PC-3 (cell line): ENCODE data around the gene DVL1. TPM values are rescaled to one million over a fixed set of nuclear protein-coding genes. Genes with fewer than 3 reads are reported as not detected.

Experiments
- ATAC-seq: fragments of 200-7000 bp; cut with Tn5 transposase; 2 replicates; pipeline ENCODE4 v1.9.1; 2020; ENCODE audit warnings: mild to moderate bottlenecking, moderate library complexity
- BruUV-seq: library from RNA; stranded (reverse); fragments of 400-500 nt; replicated peaks from 2 replicates; lab custom pipeline; 2021; lab: Mats Ljungman, UMichigan
- CTCF ChIA-PET: fragments of 300-600 bp; sonication (Branson Sonifier 250); formaldehyde crosslinking; loops from one replicate; lab custom pipeline; 2022; ENCODE audit warnings: antibody characterized with exemption; lab: Charles Lee
- POLR2A ChIA-PET: fragments of 300-600 bp; sonication (Branson Sonifier 250); formaldehyde crosslinking; loops from one replicate; lab custom pipeline; 2022; ENCODE audit warnings: antibody characterized with exemption; ENCODE audit not compliant: unreplicated experiment; lab: Charles Lee
- DNase-seq: peaks from one replicate; pipeline ENCODE4 v3.0.0-alpha.2; 2015
- H2AFZ ChIP-seq: fragments of 300-600 bp; sonication (generic); 2 replicates; pipeline ENCODE4 v1.6.0; 2016; ENCODE audit warnings: antibody characterized with exemption, low read length
- H3F3A ChIP-seq: fragments of 300-600 bp; sonication (generic); one replicate; pipeline ENCODE4 v1.6.0; 2017; ENCODE audit warnings: antibody characterized with exemption, low read length, control low read depth, mild to moderate bottlenecking; ENCODE audit not compliant: unreplicated experiment
- H3K27ac ChIP-seq: fragments of 300-600 bp; sonication (generic); 2 replicates; pipeline ENCODE4 v1.5.1; 2016; ENCODE audit warnings: mild to moderate bottlenecking, low read length
- H3K27me3 ChIP-seq: fragments of 300-600 bp; sonication (generic); 2 replicates; pipeline ENCODE4 v1.6.1; 2016; ENCODE audit warnings: low read length, mixed read lengths
- H3K36me3 ChIP-seq: fragments of 300-600 bp; sonication (generic); 2 replicates; pipeline ENCODE4 v1.6.1; 2016; ENCODE audit warnings: low read depth, mixed run types, low read length, mixed read lengths
- H3K4me1 ChIP-seq: fragments of 300-600 bp; sonication (generic); 2 replicates; pipeline ENCODE4 v1.5.1; 2016; ENCODE audit warnings: low read length; ENCODE audit not compliant: insufficient read depth
- H3K4me2 ChIP-seq: fragments of 300-600 bp; sonication (generic); 2 replicates; pipeline ENCODE4 v1.6.0; 2016; ENCODE audit warnings: low read length
- H3K4me3 ChIP-seq: fragments of 300-600 bp; sonication (generic); 2 replicates; pipeline ENCODE4 v1.5.1; 2016; ENCODE audit warnings: mild to moderate bottlenecking, low read length, mixed read lengths
- H3K79me2 ChIP-seq: fragments of 300-600 bp; sonication (generic); 2 replicates; pipeline ENCODE4 v1.6.1; 2017; ENCODE audit warnings: low read length, mixed read lengths
- H3K9ac ChIP-seq: fragments of 300-600 bp; sonication (generic); 2 replicates; pipeline ENCODE4 v1.6.0; 2016; ENCODE audit warnings: mild to moderate bottlenecking, low read length
- H3K9me2 ChIP-seq: fragments of 300-600 bp; sonication (generic); replicated peaks from 2 replicates; pipeline ENCODE4 v1.6.1; 2016; ENCODE audit warnings: mixed run types, low read length, mixed read lengths
- H3K9me3 ChIP-seq: fragments of 300-600 bp; sonication (generic); 2 replicates; pipeline ENCODE4 v1.6.1; 2016; ENCODE audit warnings: low read length, mixed read lengths
- H4K20me1 ChIP-seq: fragments of 300-600 bp; sonication (generic); 2 replicates; pipeline ENCODE4 v1.6.1; 2016; ENCODE audit warnings: low read length, mixed read lengths
- CTCF ChIP-seq: fragments of 300-600 bp; sonication (generic); conservative IDR thresholded peaks from 2 replicates; pipeline ENCODE4 v1.5.1; 2017; ENCODE audit warnings: antibody characterized with exemption, low read depth, mild to moderate bottlenecking, low read length
- EZH2 ChIP-seq: fragments of 300-600 bp; sonication (generic); IDR thresholded peaks from one replicate; pipeline ENCODE4 v1.6.1; 2017; ENCODE audit warnings: antibody characterized with exemption, mild to moderate bottlenecking, low read length; ENCODE audit not compliant: unreplicated experiment
- EZH2phosphoT487 ChIP-seq: fragments of 300-600 bp; sonication (generic); IDR thresholded peaks from 2 replicates; pipeline ENCODE4 v1.6.1; 2018; ENCODE audit warnings: mild to moderate bottlenecking, antibody characterized with exemption, low read length, borderline replicate concordance
- intact Hi-C: fragments of 100-400 bp; cut with micrococcal nuclease; formaldehyde crosslinking; loops from 2 replicates; pipeline ENCODE4 v1.9.0; 2023
- total RNA-seq: library from RNA; depleted of rRNA; stranded (reverse); fragments of >200 nt; gene quantifications from 2 replicates; pipeline ENCODE4 v1.2.3, GENCODE V29; 2014

DVL1 gene
- total RNA-seq, 1 experiment from 2014 or later, result 626 TPM

- DNase-seq (no peak), ATAC-seq (no peak)
- Histone ChIP-seq H3K4me2 (no peak overlapping the region), H2AFZ (no peak overlapping the region), H3K9me2 (no peaks in the 10 kb centered on the region), H3K79me2 (no peaks in the 10 kb centered on the region; the same call in 1 of the 2 replicates), H3F3A (no peaks in the 10 kb centered on the region), H4K20me1 (peaks cover 5% of the 10 kb centered on the region; the same call in 1 of the 2 replicates), H3K27me3 (no peaks in the 10 kb centered on the region), H3K27ac (no peak overlapping the region), H3K4me3 (no peak overlapping the region), H3K9me3 (no peaks in the 10 kb centered on the region), H3K36me3 (peaks cover 42% of the 10 kb centered on the region), H3K9ac (no peak overlapping the region), H3K4me1 (peaks cover 26% of the 10 kb centered on the region)
- ChIA-PET POLR2A (no interaction called here), CTCF (no interaction called here)
- TF ChIP-seq EZH2, result no peak
- TF ChIP-seq CTCF, result no peak
- no peak for TF ChIP-seq EZH2phosphoT487
- no TSS peak for BruUV-seq
- intact Hi-C loops, result no loop called here
Measured at GRCh38 chr1:1335792-1336248, 13.4 kb downstream of the DVL1 start.

DNA sequence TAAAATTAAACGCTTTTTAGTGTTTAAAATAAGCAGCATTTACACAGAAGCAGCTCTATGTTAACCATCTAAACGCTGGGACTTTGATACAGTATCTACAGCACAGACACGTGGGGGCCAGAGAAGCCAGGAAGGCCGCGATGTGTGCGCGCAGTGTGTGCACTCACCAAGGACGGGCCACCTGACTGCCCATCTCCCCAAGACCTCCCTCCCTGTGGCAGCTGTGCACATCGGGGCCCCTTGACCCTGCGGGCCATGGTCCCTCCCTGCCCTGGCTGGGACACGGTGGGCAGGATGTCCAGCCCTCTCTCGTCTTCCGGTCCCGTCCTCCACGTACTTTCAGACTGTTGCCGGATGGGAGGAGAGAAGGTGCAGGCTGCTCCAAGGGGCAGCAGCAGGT, 13.9 kb downstream of the DVL1 start:
- intact Hi-C loops, result no loop called here
- TF ChIP-seq EZH2phosphoT487, result no peak
- TF ChIP-seq CTCF, result no peak
- no peak for TF ChIP-seq EZH2
- Histone ChIP-seq H3K79me2 (no peaks in the 10 kb centered on the region; the same call in 1 of the 2 replicates), H3K27me3 (no peaks in the 10 kb centered on the region), H3K9me3 (no peaks in the 10 kb centered on the region), H3K4me1 (peaks cover 32% of the 10 kb centered on the region), H3K27ac (no peak overlapping the region), H3K4me3 (no peak overlapping the region), H3K36me3 (peaks cover 37% of the 10 kb centered on the region), H4K20me1 (peaks cover 5% of the 10 kb centered on the region; the same call in 1 of the 2 replicates), H3K9me2 (no peaks in the 10 kb centered on the region), H3K4me2 (no peak overlapping the region), H2AFZ (no peak overlapping the region), H3F3A (no peaks in the 10 kb centered on the region), H3K9ac (no peak overlapping the region)
- TSS peak; percentile 32 for BruUV-seq
- CTCF ChIA-PET, result no interaction called here
- DNase-seq (no peak), ATAC-seq (no peak)
- POLR2A ChIA-PET, result no interaction called here

DNA sequence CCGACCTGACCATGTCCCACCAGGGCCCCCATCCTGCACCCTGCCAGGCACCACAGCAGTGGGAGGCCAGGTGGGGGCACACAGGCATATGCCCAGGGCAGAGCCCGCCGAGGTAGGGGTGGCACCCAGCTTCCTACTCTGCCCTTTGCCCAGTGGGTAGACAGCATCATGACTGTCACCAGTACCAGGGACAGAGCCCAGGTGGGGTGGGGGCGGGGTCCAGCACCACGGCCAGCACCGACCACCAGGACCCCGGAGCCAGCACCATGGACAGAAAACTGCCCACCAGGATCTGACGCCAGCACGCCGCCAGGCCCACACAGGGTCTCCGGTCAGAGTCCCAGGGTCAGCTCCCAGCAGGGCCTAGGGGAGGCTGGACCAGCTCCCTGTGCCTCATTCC, 14.4 kb downstream of the DVL1 start:
- no TSS peak for BruUV-seq
- Histone ChIP-seq H3K27me3 (no peaks in the 10 kb centered on the region), H3K9me2 (no peaks in the 10 kb centered on the region), H3F3A (no peaks in the 10 kb centered on the region), H3K9ac (no peak overlapping the region), H3K4me2 (no peak overlapping the region), H3K27ac (no peak overlapping the region), H3K4me1 (peaks cover 36% of the 10 kb centered on the region), H3K9me3 (no peaks in the 10 kb centered on the region), H2AFZ (no peak overlapping the region), H4K20me1 (peaks cover 5% of the 10 kb centered on the region; the same call in 1 of the 2 replicates), H3K4me3 (no peak overlapping the region), H3K36me3 (peaks cover 32% of the 10 kb centered on the region), H3K79me2 (no peaks in the 10 kb centered on the region; the same call in 1 of the 2 replicates)
- TF ChIP-seq EZH2 (no peak), EZH2phosphoT487 (no peak), CTCF (no peak)
- DNase-seq (no peak), ATAC-seq (no peak)
- intact Hi-C loops, result no loop called here
- CTCF ChIA-PET, result interaction anchor here (0.5 kb wide), 1 partner anchor 138 kb away, joined by 9 read pairs; no protein-coding TSS in a partner anchor
- POLR2A ChIA-PET, result no interaction called here
